HCT116 (cell line): ENCODE results near the gene ADAM15. TPM values are rescaled to one million over a fixed set of nuclear protein-coding genes. Genes with fewer than 3 reads are reported as not detected.

Experiments
- ATAC-seq: fragments of 200-7000 bp; cut with Tn5 transposase; 2 replicates; pipeline ENCODE4 v1.9.1; 2020; ENCODE audit warnings: mild to moderate bottlenecking, moderate library complexity
- BruUV-seq: library from RNA; stranded (reverse); fragments of 400-500 nt; replicated peaks from 2 replicates; lab custom pipeline; 2021; lab: Mats Ljungman, UMichigan
- CTCF ChIA-PET: fragments of 300-600 bp; sonication (Branson Sonifier 250); formaldehyde crosslinking; loops from one replicate; lab custom pipeline; 2021; ENCODE audit warnings: antibody characterized with exemption; lab: Charles Lee
- POLR2A ChIA-PET: fragments of 300-600, 350-600 bp; sonication (Branson Sonifier 250); formaldehyde crosslinking; loops from one replicate; lab custom pipeline; 2021; ENCODE audit warnings: antibody characterized with exemption; lab: Charles Lee
- RAD21 ChIA-PET, 2 experiments: fragments of 300-600 bp; sonication (Branson Sonifier 250); formaldehyde crosslinking; loops; one replicate each; lab custom pipeline; 2023; ENCODE audit warnings: low total read pairs in 2 of 2; ENCODE audit not compliant: uncharacterized antibody in 2 of 2, unreplicated experiment in 2 of 2, low non-redundant PET in 1 of 2; lab: Charles Lee
- DNase-seq: peaks from one replicate; pipeline ENCODE4 v3.0.0-alpha.2; 2010; ENCODE audit warnings: low read depth, low spot score
- H2AFZ ChIP-seq: fragments of 200-600 bp; shearing (Covaris generic), sonication (generic); 2 replicates; pipeline ENCODE4 v1.6.1; 2017; ENCODE audit warnings: low read depth, mixed run types, mixed read lengths, antibody characterized with exemption, low read length; ENCODE audit not compliant: poor library complexity, severe bottlenecking
- H3K27ac ChIP-seq: 2 replicates; pipeline ENCODE4 v1.5.1; 2012; ENCODE audit warnings: low read depth, low read length
- H3K27me3 ChIP-seq: fragments of 200-600 bp; sonication (generic); 2 replicates; pipeline ENCODE4 v1.6.1; 2016; ENCODE audit warnings: mixed run types, low read length, mixed read lengths; ENCODE audit not compliant: insufficient read depth
- H3K36me3 ChIP-seq, 2 experiments: fragments of 200-500 bp in 1 of 2; fragments of 200-600 bp in 1 of 2; sonication (Bioruptor generic) in 1 of 2; sonication (generic) in 1 of 2; 2 replicates each; pipeline versions ENCODE4 v1.5.1 to v1.6.1; 2014 to 2016; ENCODE audit warnings: low read length in 2 of 2, inconsistent platforms in 1 of 2, mixed read lengths in 1 of 2, mixed run types in 1 of 2; ENCODE audit not compliant: insufficient read depth in 2 of 2, control insufficient read depth in 1 of 2
- H3K4me1 ChIP-seq, 2 experiments: fragments of 200-600 bp in 1 of 2; sonication (generic) in 1 of 2; 2 replicates each; pipeline versions ENCODE4 v1.5.1 to v1.6.1; 2012 to 2017; ENCODE audit warnings: low read length in 2 of 2, inconsistent platforms in 1 of 2, mild to moderate bottlenecking in 1 of 2, mixed read lengths in 1 of 2, mixed run types in 1 of 2, moderate library complexity in 1 of 2; ENCODE audit not compliant: insufficient read depth in 2 of 2, control insufficient read depth in 1 of 2
- H3K4me2 ChIP-seq: fragments of 200-600 bp; sonication (generic); 2 replicates; pipeline ENCODE4 v1.6.1; 2017; ENCODE audit warnings: mixed run types, low read length, mixed read lengths
- H3K4me3 ChIP-seq, 2 experiments: fragments of 200-600 bp in 1 of 2; sonication (generic) in 1 of 2; replicated peaks in 1 of 2; 2 replicates each; pipeline ENCODE4 v1.5.1; 2011 to 2016; ENCODE audit warnings: low read length in 2 of 2, control low read depth in 1 of 2, low read depth in 1 of 2, mild to moderate bottlenecking in 1 of 2, mixed read lengths in 1 of 2, mixed run types in 1 of 2
- H3K79me2 ChIP-seq: fragments of 200-600 bp; sonication (generic); 2 replicates; pipeline ENCODE4 v1.6.1; 2017; ENCODE audit warnings: mild to moderate bottlenecking, mixed run types, low read length, moderate library complexity, mixed read lengths; ENCODE audit not compliant: insufficient read depth
- H3K9ac ChIP-seq: fragments of 200-600 bp; sonication (generic); 2 replicates; pipeline ENCODE4 v1.6.1; 2016; ENCODE audit warnings: low read length, mixed read lengths
- H3K9me2 ChIP-seq: fragments of 200-600 bp; sonication (generic), shearing (Covaris generic); 2 replicates; pipeline ENCODE4 v1.6.1; 2017; ENCODE audit warnings: mixed run types, mild to moderate bottlenecking, moderate library complexity; ENCODE audit not compliant: insufficient read depth
- H3K9me3 ChIP-seq, 2 experiments: fragments of 200-500 bp in 1 of 2; fragments of 200-600 bp in 1 of 2; sonication (Bioruptor generic) in 1 of 2; sonication (generic) in 1 of 2; 2 replicates each; pipeline ENCODE4 v1.6.1; 2014 to 2017; ENCODE audit warnings: low read length in 2 of 2, mixed read lengths in 2 of 2, inconsistent platforms in 1 of 2, low read depth in 1 of 2, mild to moderate bottlenecking in 1 of 2, mixed run types in 1 of 2, moderate library complexity in 1 of 2; ENCODE audit not compliant: control insufficient read depth in 1 of 2, insufficient read depth in 1 of 2
- H4K20me1 ChIP-seq: fragments of 200-600 bp; sonication (generic), shearing (Covaris generic); 2 replicates; pipeline ENCODE4 v1.6.1; 2017; ENCODE audit warnings: mixed run types, mild to moderate bottlenecking, moderate library complexity; ENCODE audit not compliant: insufficient read depth
- CTCF ChIP-seq, 3 experiments: fragments of 200-600 bp in 1 of 3; sonication (generic) in 1 of 3; IDR thresholded peaks in 2 of 3; conservative IDR thresholded peaks in 1 of 3; 2 replicates each; pipeline ENCODE4 v1.5.1; 2012 to 2017; ENCODE audit warnings: low read depth in 2 of 3, low read length in 2 of 3, antibody characterized with exemption in 1 of 3, borderline replicate concordance in 1 of 3, control low read depth in 1 of 3, mild to moderate bottlenecking in 1 of 3, mixed read lengths in 1 of 3, mixed run types in 1 of 3, moderate library complexity in 1 of 3; ENCODE audit not compliant: insufficient read depth in 1 of 3
- FOSL1 ChIP-seq: IDR thresholded peaks from 2 replicates; pipeline ENCODE4 v1.6.1; 2012; ENCODE audit warnings: low read depth
- JUND ChIP-seq: IDR thresholded peaks from 2 replicates; pipeline ENCODE4 v1.6.1; 2012
- POLR2A ChIP-seq: IDR thresholded peaks from 2 replicates; pipeline ENCODE4 v1.7.0; 2011; ENCODE audit warnings: borderline replicate concordance; ENCODE audit not compliant: insufficient read depth, insufficient read length; ENCODE audit errors: extremely low read depth
- ZBTB33 ChIP-seq: IDR thresholded peaks from 2 replicates; pipeline ENCODE4 v1.6.1; 2011; ENCODE audit warnings: mild to moderate bottlenecking, low read length, moderate library complexity; ENCODE audit not compliant: insufficient replicate concordance; ENCODE audit errors: extremely low read depth
- intact Hi-C: fragments of 100-400 bp; cut with micrococcal nuclease; formaldehyde crosslinking; loops from 2 replicates; pipeline ENCODE4 v1.10.0; 2022
- total RNA-seq: library from RNA; stranded (reverse); gene quantifications from one replicate; pipeline ENCODE4 v1.2.1, GENCODE V29; 2021; ENCODE audit not compliant: unreplicated experiment

Gene ADAM15
- total RNA-seq, 1 experiment from 2014 or later, result 149 TPM

DNA sequence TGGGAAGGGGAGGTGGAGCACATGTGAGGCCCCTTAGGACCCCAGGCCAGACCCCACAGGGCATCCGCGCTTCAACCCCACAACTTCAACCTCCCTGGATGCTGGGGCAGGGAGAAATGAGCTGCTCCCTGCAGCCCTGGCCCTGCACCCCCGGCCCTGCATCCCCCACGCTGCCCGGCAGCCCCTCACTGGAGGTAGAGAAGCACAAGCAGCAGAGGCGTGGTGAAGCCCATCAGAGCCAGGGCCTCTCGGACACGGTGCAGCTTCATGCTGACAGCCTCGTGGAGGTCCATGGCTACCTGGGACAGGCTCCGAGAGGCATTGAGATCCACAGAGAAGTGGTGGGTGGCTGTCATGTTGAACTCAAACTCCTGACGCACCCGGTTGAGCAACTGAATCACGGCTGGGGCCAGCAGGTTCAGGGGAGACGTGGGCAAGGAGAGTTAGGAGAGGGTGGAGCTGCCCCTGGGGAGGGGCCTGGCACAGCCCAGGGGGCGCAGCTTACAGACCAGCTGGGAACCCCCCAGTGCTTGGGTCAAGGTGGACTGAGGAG, 20.8 kb upstream of the ADAM15 start:
- ChIA-PET POLR2A (no interaction called here), CTCF (no interaction called here), RAD21 (no interaction called here)
- H3K9me3 ChIP-seq, result no peaks in the 10 kb centered on the region
- no peak overlapping the region for H3K9ac ChIP-seq
- no peak overlapping the region for H3K4me3 ChIP-seq
- H3K4me1 ChIP-seq, result peaks cover 10 to 19% of the 10 kb centered on the region in 2 experiments
- H3K4me2 ChIP-seq, result no peak overlapping the region
- no peaks in the 10 kb centered on the region for H3K9me2 ChIP-seq
- H2AFZ ChIP-seq, result no peak overlapping the region
- no peaks in the 10 kb centered on the region for H4K20me1 ChIP-seq
- TF ChIP-seq FOSL1, result no peak
- TF ChIP-seq POLR2A, result no peak
- no peak for TF ChIP-seq JUND
- TF ChIP-seq ZBTB33, result no peak
- no peak for TF ChIP-seq CTCF (IDR thresholded peaks at IDR 0.05 in 2 of 3, conservative IDR thresholded peaks at IDR 0.05 in 1 of 3; ENCODE audit: borderline replicate concordance in 1 of 3, insufficient read depth in 1 of 3, low read depth in 2 of 3, low read length in 2 of 3)
- H3K36me3 ChIP-seq, result no peaks in the 10 kb centered on the region
- no peaks in the 10 kb centered on the region for H3K79me2 ChIP-seq
- ATAC-seq (no peak), DNase-seq (no peak)
- no TSS peak for BruUV-seq
- H3K27ac ChIP-seq, result no peak overlapping the region
- intact Hi-C loops, result no loop called here
- H3K27me3 ChIP-seq, result no peaks in the 10 kb centered on the region
